ENCODE measurements around the gene C16orf46.

Gene C16orf46

GRCh38 chr16:81076566-81077075, 417 bp downstream of the C16orf46 start:
- peak overlapping the region; percentile 81 for H3K4me3 ChIP-seq (ENCODE audit: low read depth, low read length)
- TF ChIP-seq CTCF (IDR thresholded peaks at IDR 0.05; ENCODE audit: control insufficient read depth, extremely low read depth, insufficient read depth): no peak
- DNase-seq (ENCODE audit: low read depth): peak; percentile 59

- no peak for DNase-seq (ENCODE audit: low read depth)
- H3K4me3 ChIP-seq (ENCODE audit: low read depth, low read length): no peak overlapping the region
- no peak for TF ChIP-seq CTCF (IDR thresholded peaks at IDR 0.05; ENCODE audit: control insufficient read depth, extremely low read depth, insufficient read depth)
Observed at GRCh38 chr16:81073560-81074330, 3.3 kb downstream of the C16orf46 start.

GRCh38 chr16:81071805-81072204, 5.2 kb downstream of the C16orf46 start:
- H3K4me3 ChIP-seq (ENCODE audit: low read depth, low read length): no peak overlapping the region
- TF ChIP-seq CTCF (IDR thresholded peaks at IDR 0.05; ENCODE audit: control insufficient read depth, extremely low read depth, insufficient read depth): no peak
- no peak for DNase-seq (ENCODE audit: low read depth)

GRCh38 chr16:81070979-81071378, 6.1 kb downstream of the C16orf46 start:
- H3K4me3 ChIP-seq (ENCODE audit: low read depth, low read length): no peak overlapping the region
- no peak for TF ChIP-seq CTCF (IDR thresholded peaks at IDR 0.05; ENCODE audit: control insufficient read depth, extremely low read depth, insufficient read depth)
- DNase-seq (ENCODE audit: low read depth): no peak

- no peak for TF ChIP-seq CTCF (IDR thresholded peaks at IDR 0.05; ENCODE audit: control insufficient read depth, extremely low read depth, insufficient read depth)
- no peak for DNase-seq (ENCODE audit: low read depth)
- no peak overlapping the region for H3K4me3 ChIP-seq (ENCODE audit: low read depth, low read length)
Observed at GRCh38 chr16:81069063-81069462, 8.0 kb downstream of the C16orf46 start.

GRCh38 chr16:81067166-81067565, 9.9 kb downstream of the C16orf46 start:
- DNase-seq (ENCODE audit: low read depth): peak; percentile 77
- H3K4me3 ChIP-seq (ENCODE audit: low read depth, low read length): no peak overlapping the region
- no peak for TF ChIP-seq CTCF (IDR thresholded peaks at IDR 0.05; ENCODE audit: control insufficient read depth, extremely low read depth, insufficient read depth)

- DNase-seq (ENCODE audit: low read depth): no peak
- TF ChIP-seq CTCF (IDR thresholded peaks at IDR 0.05; ENCODE audit: control insufficient read depth, extremely low read depth, insufficient read depth): no peak
Observed at GRCh38 chr16:81066681-81067080, 10.4 kb downstream of the C16orf46 start.

More at GRCh38 chr16:81066681-81067080, 10.4 kb downstream of the C16orf46 start:
- no peak overlapping the region for H3K4me3 ChIP-seq (ENCODE audit: low read depth, low read length)
